Mucosa of stomach (tissue), 1 donor: ENCODE measurements around the gene IGFBPL1.

ENCODE experiments used
- H3K27me3 ChIP-seq: one replicate; pipeline ENCODE4 v1.7.0; 2013; ENCODE audit warnings: mild to moderate bottlenecking, low read length; ENCODE audit not compliant: control insufficient read depth, insufficient read depth
- H3K36me3 ChIP-seq: one replicate; pipeline ENCODE4 v1.7.0; 2013; ENCODE audit warnings: low read length; ENCODE audit not compliant: control insufficient read depth, insufficient read depth
- H3K4me1 ChIP-seq: one replicate; pipeline ENCODE4 v1.7.0; 2013; ENCODE audit warnings: mild to moderate bottlenecking, low read length; ENCODE audit not compliant: control insufficient read depth, insufficient read depth
- H3K4me3 ChIP-seq: one replicate; pipeline ENCODE4 v1.7.0; 2013; ENCODE audit warnings: low read length
- H3K9ac ChIP-seq: one replicate; pipeline ENCODE4 v1.7.0; 2013; ENCODE audit warnings: mild to moderate bottlenecking, low read length, moderate library complexity
- H3K9me3 ChIP-seq: one replicate; pipeline ENCODE4 v1.7.0; 2013; ENCODE audit warnings: mild to moderate bottlenecking, low read length, moderate library complexity; ENCODE audit not compliant: control insufficient read depth
- donor health status: Pancreatic carcinoma.

The IGFBPL1 gene

DNA sequence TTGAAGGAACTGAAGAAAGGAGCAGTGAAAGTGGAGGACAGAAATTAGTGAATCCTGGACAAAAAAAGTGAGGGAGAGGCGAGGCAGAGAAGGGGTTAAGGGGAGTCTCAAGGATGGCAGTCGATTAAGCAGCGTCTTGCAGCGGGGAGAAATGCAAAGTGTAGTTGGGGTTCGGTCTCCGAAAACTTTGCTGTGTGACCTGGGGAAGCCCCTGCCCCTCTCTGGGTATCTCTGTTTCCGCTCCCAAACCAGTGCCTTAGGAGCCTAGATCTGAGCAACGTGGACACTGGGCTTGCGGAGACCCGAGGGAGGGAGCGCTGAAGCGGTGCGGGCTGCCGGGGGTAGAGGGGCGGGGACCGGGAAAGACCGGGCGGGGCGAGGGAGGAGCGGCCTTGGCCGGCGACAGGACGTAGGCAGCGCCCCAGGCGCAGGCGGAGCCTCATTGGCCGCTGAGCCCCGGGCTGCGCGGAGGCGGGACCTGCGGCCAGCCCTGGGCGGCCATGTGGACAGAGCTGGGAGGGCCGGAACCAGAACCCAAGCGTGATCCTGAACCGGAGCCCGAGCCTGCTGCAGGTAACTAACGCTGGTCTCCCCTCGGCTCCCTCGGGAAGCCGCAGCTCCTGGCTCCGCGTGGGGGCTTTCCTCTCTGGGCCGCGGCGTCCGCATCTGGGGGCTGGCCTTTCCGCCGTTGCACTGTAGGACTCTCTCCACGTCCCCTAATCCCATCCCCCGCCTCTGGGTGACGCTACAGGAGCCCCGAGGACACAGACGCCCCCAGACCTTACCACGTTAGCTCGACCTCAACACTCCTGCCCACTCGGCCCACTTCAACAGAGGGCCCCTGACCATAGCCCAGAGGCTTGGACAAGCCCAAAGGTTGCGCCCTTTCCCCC is 31.8 kb downstream of the IGFBPL1 start, which contains the start of gene ALDH1B1:
ALDH1B1 (plus strand) TSS at position 468 of the 893 bp plus-strand sequence. CDS start 3,047 bp downstream, outside the sequence.
- Histone ChIP-seq H3K4me1 (peaks cover 17% of the 10 kb centered on the region), H3K9ac (peak within 1 kb of the TSS; percentile 80), H3K9me3 (no peaks in the 10 kb centered on the region), H3K27me3 (no peaks in the 10 kb centered on the region), H3K4me3 (peak within 1 kb of the TSS; percentile 83), H3K36me3 (no peaks in the 10 kb centered on the region)

DNA sequence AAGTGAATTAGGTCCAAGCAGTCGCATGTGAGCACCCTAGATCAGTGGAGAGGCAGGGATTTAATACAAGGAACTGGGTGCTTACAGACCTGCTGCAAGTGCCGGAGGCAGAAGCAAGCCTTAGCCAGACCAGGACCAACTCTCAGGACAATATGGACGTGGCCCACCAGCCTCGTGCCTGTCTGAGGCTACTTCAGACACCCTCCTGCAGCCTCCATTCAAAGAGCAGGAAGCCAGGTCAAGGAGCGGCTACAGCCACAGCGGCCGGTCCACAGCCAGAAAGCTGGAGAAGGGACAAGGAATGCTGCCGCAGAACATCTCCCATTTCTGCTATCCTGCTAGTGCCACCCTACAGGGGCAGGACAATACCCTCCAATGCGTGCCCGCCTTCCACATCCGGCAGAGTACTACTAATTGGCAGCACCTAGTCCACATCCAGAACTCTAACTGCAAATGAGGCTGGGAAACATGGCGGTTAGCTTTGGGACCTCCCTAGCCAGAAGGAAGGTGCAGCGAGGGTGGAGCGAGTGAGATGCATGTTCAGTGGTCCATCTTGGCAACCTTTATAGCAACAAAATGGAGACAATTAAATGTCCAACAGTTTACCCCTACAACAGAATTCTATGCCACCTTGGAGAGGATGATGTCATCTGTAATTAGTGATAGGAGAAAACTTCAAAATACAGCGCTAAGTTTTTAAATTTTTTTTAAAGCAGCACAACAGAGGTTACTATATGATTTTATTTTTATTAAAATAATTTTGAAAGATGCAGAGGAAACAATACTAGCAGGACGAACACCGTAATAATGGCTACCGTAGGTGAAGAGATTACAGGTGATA is 32.8 kb downstream of the IGFBPL1 start:
- H3K9ac ChIP-seq: no peak overlapping the region
- H3K4me1 ChIP-seq: peaks cover 17% of the 10 kb centered on the region
- no peak overlapping the region for H3K4me3 ChIP-seq
- H3K27me3 ChIP-seq: no peaks in the 10 kb centered on the region
- no peaks in the 10 kb centered on the region for H3K9me3 ChIP-seq
- no peaks in the 10 kb centered on the region for H3K36me3 ChIP-seq

DNA sequence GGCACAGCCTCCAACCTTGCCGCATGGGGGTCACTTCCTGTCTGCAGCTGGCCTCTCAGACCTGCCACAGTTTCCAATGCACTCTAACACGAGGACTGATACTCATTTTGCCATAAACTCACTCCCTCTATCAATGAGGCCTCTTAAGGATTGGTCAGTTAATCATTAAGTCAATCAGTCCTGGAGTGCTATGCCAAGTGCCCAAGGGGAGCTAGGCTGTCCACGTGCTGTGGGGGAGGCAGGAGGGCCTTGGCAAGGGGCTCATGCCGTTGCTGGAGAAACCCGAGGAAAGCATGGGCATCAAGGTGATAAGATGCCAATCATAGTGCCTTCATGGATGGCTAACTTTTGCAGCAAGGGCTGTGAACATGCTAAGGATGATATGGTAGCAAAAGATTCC is 33.4 kb downstream of the IGFBPL1 start:
- H3K4me1 ChIP-seq: peaks cover 17% of the 10 kb centered on the region
- H3K4me3 ChIP-seq: no peak overlapping the region
- no peaks in the 10 kb centered on the region for H3K27me3 ChIP-seq
- no peaks in the 10 kb centered on the region for H3K36me3 ChIP-seq
- no peak overlapping the region for H3K9ac ChIP-seq
- H3K9me3 ChIP-seq: no peaks in the 10 kb centered on the region

DNA sequence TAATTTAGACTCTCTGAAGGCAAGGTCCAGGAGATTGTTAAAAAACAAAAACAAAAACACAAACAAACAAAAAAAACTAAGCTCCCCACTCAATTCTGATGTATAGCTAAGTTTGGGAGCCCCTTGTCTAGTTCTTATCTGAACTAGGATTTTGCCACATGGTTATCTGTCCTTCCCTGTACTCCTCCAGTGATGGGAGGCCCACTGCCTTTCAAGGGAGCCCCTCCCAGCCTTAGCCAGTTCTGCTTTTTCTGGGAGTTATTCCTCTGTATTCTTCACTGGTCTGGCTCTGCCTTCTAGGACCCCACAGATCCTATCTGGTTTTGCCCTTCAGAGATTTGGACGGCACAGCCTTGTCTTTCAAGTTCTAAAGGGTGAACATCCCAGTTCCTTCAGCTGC is 33.8 kb downstream of the IGFBPL1 start:
- Histone ChIP-seq H3K9ac (no peak overlapping the region), H3K9me3 (no peaks in the 10 kb centered on the region), H3K36me3 (no peaks in the 10 kb centered on the region), H3K4me3 (no peak overlapping the region), H3K27me3 (no peaks in the 10 kb centered on the region), H3K4me1 (peaks cover 17% of the 10 kb centered on the region)

DNA sequence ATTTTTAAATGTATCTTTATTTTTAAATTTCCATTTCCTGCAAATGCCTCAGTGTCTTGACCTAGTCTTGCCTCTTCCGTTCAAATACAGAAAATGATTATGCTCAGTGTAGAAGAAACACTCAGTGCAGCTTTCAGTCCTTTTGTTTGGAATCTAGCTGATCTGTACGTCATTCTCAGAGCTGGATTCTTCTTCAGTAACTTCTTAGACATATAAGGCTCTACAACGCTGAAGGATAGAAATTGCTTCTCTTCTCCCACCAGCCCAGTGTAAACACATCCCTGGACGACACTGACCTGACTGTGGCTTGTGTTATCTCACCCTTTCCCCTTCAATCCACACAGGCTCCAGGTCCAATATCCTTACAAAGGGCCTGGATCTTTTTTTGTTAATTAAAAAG is 34.9 kb downstream of the IGFBPL1 start:
- H3K4me3 ChIP-seq: no peak overlapping the region
- no peaks in the 10 kb centered on the region for H3K36me3 ChIP-seq
- H3K4me1 ChIP-seq: peaks cover 14% of the 10 kb centered on the region
- no peaks in the 10 kb centered on the region for H3K9me3 ChIP-seq
- no peaks in the 10 kb centered on the region for H3K27me3 ChIP-seq
- no peak overlapping the region for H3K9ac ChIP-seq

DNA sequence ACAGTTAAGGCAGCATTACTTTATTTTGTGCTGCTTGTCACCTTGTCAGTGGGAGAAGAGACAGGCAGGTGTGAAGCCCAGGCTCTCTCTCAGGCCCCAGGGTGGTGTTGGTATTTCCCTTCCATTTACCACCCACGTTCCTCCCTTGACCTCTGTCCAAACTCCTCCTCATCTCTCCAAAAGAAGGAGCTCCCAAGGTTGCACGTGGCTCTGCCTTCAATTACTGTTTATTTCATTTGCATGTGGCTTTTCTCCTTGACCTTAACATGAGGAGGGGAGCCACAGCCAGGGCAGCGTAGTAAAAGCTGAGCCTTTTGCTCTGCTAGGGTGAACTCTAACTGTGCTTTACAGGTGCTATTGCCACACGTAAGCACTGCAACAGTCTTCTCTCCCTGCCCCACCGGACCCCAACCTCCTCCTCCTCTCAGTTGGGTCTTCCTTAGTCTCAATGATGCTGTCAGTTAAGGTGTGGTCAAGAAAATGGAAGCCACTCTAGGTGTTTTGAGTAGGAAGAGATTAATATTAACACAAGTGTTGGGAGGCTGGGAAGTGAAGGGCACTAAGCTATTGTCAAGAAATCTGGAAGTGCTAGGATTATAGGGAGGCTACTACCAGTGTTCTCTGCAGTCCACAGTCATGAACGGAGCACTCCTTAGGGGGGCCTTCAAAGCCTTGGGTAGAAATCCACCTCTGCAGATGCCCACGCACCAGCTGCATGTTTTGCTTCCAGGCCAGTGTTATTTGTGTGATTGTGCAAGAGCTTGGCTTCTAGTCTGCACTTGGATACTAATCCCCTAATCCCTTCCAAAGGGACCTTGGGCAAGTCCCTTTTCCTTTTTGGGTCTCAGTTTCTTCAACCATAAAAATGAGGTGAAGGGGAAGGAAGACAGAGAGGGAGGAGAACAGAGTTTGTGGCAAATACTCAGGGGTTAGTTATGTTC is 35.7 kb downstream of the IGFBPL1 start:
- Histone ChIP-seq H3K36me3 (no peaks in the 10 kb centered on the region), H3K4me3 (no peak overlapping the region), H3K9ac (no peak overlapping the region), H3K4me1 (peaks cover 12% of the 10 kb centered on the region), H3K9me3 (no peaks in the 10 kb centered on the region), H3K27me3 (no peaks in the 10 kb centered on the region)

DNA sequence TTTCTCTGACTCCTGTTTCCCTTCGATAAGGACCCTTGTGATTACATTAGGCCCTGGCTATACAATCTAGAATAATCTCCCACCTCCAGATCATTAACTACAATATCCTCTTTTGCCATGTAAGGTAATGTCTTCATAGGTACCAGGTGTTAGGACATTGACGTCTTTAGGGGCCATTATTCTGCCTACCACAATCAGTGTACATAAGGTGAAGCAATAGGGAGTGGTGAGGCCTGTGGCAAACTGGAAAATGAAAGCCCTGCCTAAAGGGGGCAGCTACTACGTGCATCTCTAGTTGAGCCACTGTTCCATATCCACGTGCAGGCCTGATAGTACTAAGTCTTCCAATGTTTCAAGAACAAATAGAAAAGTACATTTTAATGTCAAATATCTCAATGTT is 36.5 kb downstream of the IGFBPL1 start:
- H3K36me3 ChIP-seq: no peaks in the 10 kb centered on the region
- no peaks in the 10 kb centered on the region for H3K9me3 ChIP-seq
- peaks cover 4% of the 10 kb centered on the region for H3K4me1 ChIP-seq
- no peaks in the 10 kb centered on the region for H3K27me3 ChIP-seq
- no peak overlapping the region for H3K9ac ChIP-seq
- no peak overlapping the region for H3K4me3 ChIP-seq

DNA sequence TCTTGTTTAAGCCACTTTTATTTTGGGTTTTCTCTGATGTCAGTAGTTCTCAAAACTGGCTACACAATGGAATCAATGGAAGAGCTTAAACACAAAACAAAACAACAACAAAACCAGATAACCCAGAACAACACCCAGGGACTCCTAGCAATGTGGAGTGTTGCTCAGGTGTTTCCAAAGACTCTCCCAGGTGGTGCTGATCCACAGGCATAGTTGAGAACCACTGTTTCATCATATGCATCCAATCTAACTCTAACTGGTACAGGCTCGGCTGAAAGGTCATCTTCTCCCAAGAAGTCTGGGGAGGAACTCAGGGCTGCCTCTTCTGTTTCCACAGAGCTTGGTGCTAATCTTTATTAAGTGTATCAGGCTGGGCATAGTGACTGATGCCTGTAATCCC is 37.2 kb downstream of the IGFBPL1 start:
- peaks cover 2% of the 10 kb centered on the region for H3K4me1 ChIP-seq
- H3K27me3 ChIP-seq: no peaks in the 10 kb centered on the region
- H3K36me3 ChIP-seq: no peaks in the 10 kb centered on the region
- no peak overlapping the region for H3K9ac ChIP-seq
- H3K9me3 ChIP-seq: no peaks in the 10 kb centered on the region
- no peak overlapping the region for H3K4me3 ChIP-seq

DNA sequence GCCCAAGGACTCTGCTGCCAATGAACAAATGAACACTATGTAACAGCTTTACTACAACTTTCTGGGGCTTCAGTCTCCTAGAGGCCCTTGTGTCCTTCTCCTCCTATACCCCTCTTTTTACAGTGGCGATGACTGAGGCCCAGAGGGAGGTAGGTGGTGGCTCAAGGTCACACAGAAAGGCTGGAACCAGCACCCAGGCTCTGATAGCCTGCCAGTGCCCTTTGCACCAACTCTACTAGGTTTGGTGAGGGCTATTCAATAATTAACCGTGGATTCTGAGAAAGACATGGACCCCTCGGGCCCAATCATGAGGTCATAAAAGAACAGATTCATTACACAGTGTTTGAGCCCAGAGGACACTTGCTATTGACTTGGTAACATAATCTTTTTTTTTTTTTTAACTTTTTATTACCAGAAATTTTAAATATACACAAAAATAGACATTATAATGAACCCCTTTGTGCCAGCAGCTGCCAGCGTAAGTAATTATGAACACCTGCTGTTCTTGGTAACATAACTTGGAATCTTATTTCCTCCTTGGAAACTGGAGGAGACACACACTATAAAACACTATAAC is 37.8 kb downstream of the IGFBPL1 start:
- no peak overlapping the region for H3K4me3 ChIP-seq
- no peaks in the 10 kb centered on the region for H3K27me3 ChIP-seq
- no peak overlapping the region for H3K9ac ChIP-seq
- no peaks in the 10 kb centered on the region for H3K4me1 ChIP-seq
- H3K9me3 ChIP-seq: no peaks in the 10 kb centered on the region
- no peaks in the 10 kb centered on the region for H3K36me3 ChIP-seq

DNA sequence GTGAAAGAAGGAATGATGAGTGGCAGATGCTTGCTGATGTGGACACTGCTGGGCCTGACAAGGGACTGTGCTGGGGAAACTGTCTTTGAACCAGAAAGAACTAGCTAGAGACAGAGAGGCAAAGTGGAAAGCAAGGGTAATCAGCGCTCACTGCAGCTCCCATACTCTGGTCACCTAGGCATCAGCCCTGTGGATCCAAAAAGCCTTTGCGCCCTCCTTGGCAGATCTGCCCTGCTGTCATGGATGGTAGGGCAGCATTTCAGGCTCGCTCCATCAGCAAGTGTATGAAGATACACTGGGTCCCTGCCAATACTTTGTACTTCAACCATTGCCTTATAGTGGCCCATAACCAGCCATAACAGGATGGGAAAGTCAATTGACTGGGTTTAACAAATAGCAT is 38.4 kb downstream of the IGFBPL1 start:
- Histone ChIP-seq H3K36me3 (no peaks in the 10 kb centered on the region), H3K9ac (no peak overlapping the region), H3K27me3 (no peaks in the 10 kb centered on the region), H3K4me3 (no peak overlapping the region), H3K9me3 (no peaks in the 10 kb centered on the region), H3K4me1 (peaks cover 2% of the 10 kb centered on the region)
